ENCODE measurements around the gene RSPH3.

The RSPH3 gene

DNA sequence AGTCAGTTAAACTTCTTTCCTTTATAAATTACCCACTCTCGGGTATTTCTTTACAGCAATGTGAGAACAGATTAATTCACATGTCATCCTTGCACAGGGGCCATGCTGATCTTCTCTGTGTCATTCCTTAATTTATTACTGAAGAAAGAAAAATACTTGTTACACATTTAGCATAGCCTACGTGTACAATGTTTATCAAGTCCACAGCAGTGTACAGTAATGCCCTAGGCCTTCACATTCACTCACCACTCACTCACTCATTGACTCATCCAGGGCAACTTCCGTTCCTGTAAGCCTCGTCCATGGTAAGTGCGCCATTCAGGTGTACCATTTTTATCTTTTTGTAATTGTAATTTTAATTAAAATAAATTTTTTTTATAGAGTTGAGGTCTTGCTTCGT lies 73.6 kb downstream of the RSPH3 start:
- DNase-seq: no peak

- no peak for DNase-seq
These were observed 75.2 kb downstream of the RSPH3 start for GRCh38 chr6:158924499-158925455.

- DNase-seq: no peak
These were observed 76.0 kb downstream of the RSPH3 start for GRCh38 chr6:158923805-158924498.
